ENCODE data around the gene LRRC9.

Gene LRRC9

DNA sequence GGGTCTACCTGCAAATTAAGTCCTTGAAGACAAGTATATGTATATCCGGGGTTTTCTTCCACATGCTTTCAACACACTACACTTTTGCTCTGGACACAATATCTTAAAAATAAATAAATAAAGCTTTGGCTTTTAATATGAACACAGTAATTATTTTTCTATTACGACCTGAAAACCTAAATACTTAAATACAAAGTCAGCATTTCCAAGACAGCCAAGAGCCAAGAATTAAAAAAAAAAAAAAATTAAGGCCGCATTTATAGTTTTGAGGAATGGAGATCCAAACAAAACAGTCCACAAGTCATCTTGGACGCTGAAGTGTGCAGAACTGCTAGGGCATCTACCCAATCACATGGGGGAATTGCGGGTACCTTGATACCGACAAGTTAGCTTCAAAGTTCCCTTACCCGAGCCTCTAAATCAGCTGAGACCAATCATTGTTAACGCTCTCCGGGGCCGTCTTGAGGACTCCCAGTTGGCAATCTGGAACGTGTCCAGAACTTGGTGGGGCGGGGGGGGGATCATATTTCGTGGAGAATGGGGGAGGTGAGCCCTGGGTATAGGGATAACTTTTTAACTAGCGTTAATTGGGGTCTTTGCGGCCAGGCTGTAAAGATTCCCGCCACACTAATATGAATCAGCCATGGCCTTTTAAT lies 171.0 kb downstream of the LRRC9 start:
- H3K9ac ChIP-seq (ENCODE audit: low read depth, low read length, poor library complexity): no peak overlapping the region
- DNase-seq (ENCODE audit: low spot score): no peak
- peaks cover 0 to 3% of the 10 kb centered on the region in 2 donors for H3K36me3 ChIP-seq (replicated peaks in 1 of 2; ENCODE audit: control insufficient read depth in 2 of 2, insufficient read depth in 2 of 2, low read length in 2 of 2)
- no peak overlapping the region for H4K8ac ChIP-seq (ENCODE audit: low read depth, low read length)
- H3K4me1 ChIP-seq (ENCODE audit: control insufficient read depth in 2 of 2, insufficient read depth in 1 of 2, low read depth in 1 of 2, low read length in 2 of 2): peaks cover 4 to 8% of the 10 kb centered on the region in 2 donors
- peak overlapping the region; percentile 90 for H2AFZ ChIP-seq (ENCODE audit: low read length)
- H3K27me3 ChIP-seq (ENCODE audit: control insufficient read depth in 3 of 3, insufficient read depth in 3 of 3, low read depth in 1 of 3, low read length in 3 of 3): no peaks in the 10 kb centered on the region
- no peak overlapping the region for H2AK5ac ChIP-seq (ENCODE audit: low read depth, low read length)
- H2BK120ac ChIP-seq (ENCODE audit: low read depth, low read length): no peak overlapping the region
- H2BK5ac ChIP-seq (ENCODE audit: low read length): peak overlapping the region; percentile 97
- H3K14ac ChIP-seq (ENCODE audit: low read length): no peak overlapping the region
- H3K79me1 ChIP-seq (ENCODE audit: low read depth, low read length): peaks cover 2% of the 10 kb centered on the region
- H3K4me2 ChIP-seq (ENCODE audit: insufficient read depth, low read length, poor library complexity, severe bottlenecking): peak overlapping the region; percentile 54
- no peak overlapping the region for H2BK12ac ChIP-seq (ENCODE audit: low read length)
- H4K91ac ChIP-seq (ENCODE audit: low read depth, low read length, poor library complexity): no peak overlapping the region
- peak overlapping the region; percentile 100 for H3K27ac ChIP-seq (replicated peaks; ENCODE audit: low read length)
- peak overlapping the region; percentile 62 to 91 for H3K4me3 ChIP-seq (ENCODE audit: low read length in 2 of 2)
- no peak overlapping the region for H2BK15ac ChIP-seq (ENCODE audit: low read length)
- H3K23ac ChIP-seq (ENCODE audit: low read depth, low read length, poor library complexity): no peak overlapping the region
- no CpG with 5 or more reads among the region's 16 CpGs for WGBS, 2 donors (ENCODE audit: extremely low coverage in 2 of 2, insufficient read length in 2 of 2, insufficient replicate concordance in 1 of 2)
- no peak overlapping the region for H3K4ac ChIP-seq (ENCODE audit: low read length)
- H3K9me3 ChIP-seq (replicated peaks in 1 of 2; ENCODE audit: control insufficient read depth in 2 of 2, insufficient read depth in 1 of 2, low read depth in 1 of 2, low read length in 2 of 2): no peaks in the 10 kb centered on the region
- H3K18ac ChIP-seq (ENCODE audit: low read length): peak overlapping the region; percentile 80

DNA sequence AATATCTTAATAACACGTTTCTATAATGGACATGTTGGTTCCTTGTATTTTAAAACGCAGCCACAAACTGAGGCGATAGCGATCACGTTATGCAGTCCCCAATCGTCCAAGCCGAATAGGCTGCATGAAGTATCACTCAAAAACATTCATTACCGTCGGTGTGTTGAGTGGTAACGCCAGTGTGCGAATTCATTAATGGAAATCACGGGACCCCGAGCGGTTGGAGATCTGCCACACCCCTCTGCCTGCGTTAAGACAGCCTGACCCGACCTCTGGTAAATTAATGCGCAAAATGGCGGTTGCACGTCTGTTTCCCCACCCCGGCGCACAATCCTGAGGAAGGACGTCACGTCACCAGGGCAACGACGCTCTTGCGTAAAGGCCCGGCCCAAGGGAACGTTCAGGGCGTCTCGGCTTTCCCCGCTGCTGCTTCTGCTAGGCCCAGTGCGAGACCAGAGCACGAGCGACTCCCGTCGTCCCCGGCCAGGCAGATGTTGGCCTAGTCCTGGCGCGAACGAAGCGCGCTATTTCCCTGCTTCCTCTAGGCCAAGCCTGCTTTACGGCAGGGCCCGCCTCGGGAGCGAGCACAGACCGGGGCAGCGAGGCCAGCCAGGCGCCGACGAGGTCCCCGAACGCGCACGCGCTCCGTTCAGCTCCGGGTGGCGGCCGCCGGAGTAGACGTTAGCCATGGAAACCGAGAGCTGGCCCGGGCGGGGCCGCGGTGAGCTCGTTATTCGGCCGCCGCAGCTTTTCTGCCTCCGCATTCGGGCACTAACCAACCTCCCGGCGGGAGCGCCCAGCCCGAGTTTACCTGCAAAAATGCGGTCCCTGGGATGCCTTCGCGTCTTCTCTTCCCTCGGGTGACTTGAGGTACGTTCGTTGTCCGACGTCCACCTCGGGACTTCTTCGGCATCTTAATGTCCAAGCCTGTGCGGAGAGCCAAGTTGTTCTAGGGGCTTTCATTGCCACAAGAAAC lies 171.9 kb downstream of the LRRC9 start, which contains the start of gene PCNX4:
TSS of gene PCNX4 (plus strand) at position 374 of the 976 bp plus-strand sequence. CDS start 15,716 bp downstream, outside the sequence.
- H3K36me3 ChIP-seq (replicated peaks in 1 of 2; ENCODE audit: control insufficient read depth in 2 of 2, insufficient read depth in 2 of 2, low read length in 2 of 2): peaks cover 0 to 10% of the 10 kb centered on the region in 2 donors
- H3K9ac ChIP-seq (ENCODE audit: low read depth, low read length, poor library complexity): peak within 1 kb of the TSS; percentile 99
- H3K79me1 ChIP-seq (ENCODE audit: low read depth, low read length): peaks cover 2% of the 10 kb centered on the region
- no peak within 1 kb of the TSS for H2BK12ac ChIP-seq (ENCODE audit: low read length)
- peak within 1 kb of the TSS; percentile 93 for H3K4ac ChIP-seq (ENCODE audit: low read length)
- H3K4me2 ChIP-seq (ENCODE audit: insufficient read depth, low read length, poor library complexity, severe bottlenecking): peak within 1 kb of the TSS; percentile 58
- H2AFZ ChIP-seq (ENCODE audit: low read length): peak within 1 kb of the TSS; percentile 90
- H3K14ac ChIP-seq (ENCODE audit: low read length): peak within 1 kb of the TSS; percentile 97
- peak within 1 kb of the TSS; percentile 97 for H2BK5ac ChIP-seq (ENCODE audit: low read length)
- H4K8ac ChIP-seq (ENCODE audit: low read depth, low read length): no peak within 1 kb of the TSS
- peak within 1 kb of the TSS; percentile 100 for H3K27ac ChIP-seq (replicated peaks; ENCODE audit: low read length)
- H3K4me1 ChIP-seq (ENCODE audit: control insufficient read depth in 2 of 2, insufficient read depth in 1 of 2, low read depth in 1 of 2, low read length in 2 of 2): peaks cover 4 to 8% of the 10 kb centered on the region in 2 donors
- H4K91ac ChIP-seq (ENCODE audit: low read depth, low read length, poor library complexity): no peak within 1 kb of the TSS
- H3K23ac ChIP-seq (ENCODE audit: low read depth, low read length, poor library complexity): peak within 1 kb of the TSS; percentile 97
- peak; percentile 96 for DNase-seq (ENCODE audit: low spot score)
- H2BK120ac ChIP-seq (ENCODE audit: low read depth, low read length): peak within 1 kb of the TSS; percentile 98
- H3K9me3 ChIP-seq (replicated peaks in 1 of 2; ENCODE audit: control insufficient read depth in 2 of 2, insufficient read depth in 1 of 2, low read depth in 1 of 2, low read length in 2 of 2): peaks cover 0 to 2% of the 10 kb centered on the region in 2 donors
- peak within 1 kb of the TSS; percentile 100 for H3K18ac ChIP-seq (ENCODE audit: low read length)
- peak within 1 kb of the TSS; percentile 56 for H2BK15ac ChIP-seq (ENCODE audit: low read length)
- no CpG with 5 or more reads among the region's 88 CpGs for WGBS, 2 donors (ENCODE audit: extremely low coverage in 2 of 2, insufficient read length in 2 of 2, insufficient replicate concordance in 1 of 2)
- H3K27me3 ChIP-seq (ENCODE audit: control insufficient read depth in 3 of 3, insufficient read depth in 3 of 3, low read depth in 1 of 3, low read length in 3 of 3): no peaks in the 10 kb centered on the region
- peak within 1 kb of the TSS; percentile 21 for H2AK5ac ChIP-seq (ENCODE audit: low read depth, low read length)
- peak within 1 kb of the TSS; percentile 62 to 91 for H3K4me3 ChIP-seq (ENCODE audit: low read length in 2 of 2)

DNA sequence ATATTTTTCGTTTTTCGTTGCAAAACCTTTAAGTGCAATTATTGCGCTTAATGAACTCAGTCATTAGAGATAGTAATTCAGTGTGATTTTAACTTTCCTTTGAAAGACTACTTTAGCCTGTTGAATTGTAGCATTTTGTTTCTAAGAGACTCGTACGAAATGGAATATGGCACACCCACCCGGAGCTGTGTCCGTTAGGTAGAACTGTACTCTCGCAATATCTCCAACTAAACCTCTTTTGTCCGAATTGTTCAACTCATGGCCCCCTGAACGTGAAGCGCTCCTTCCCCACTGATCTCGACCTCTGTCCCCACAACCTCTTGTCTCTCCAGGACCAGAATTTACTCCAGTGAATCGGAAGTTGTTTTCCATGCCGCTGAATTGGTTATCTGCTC lies 172.6 kb downstream of the LRRC9 start:
- H2BK120ac ChIP-seq (ENCODE audit: low read depth, low read length): no peak overlapping the region
- no CpG with 5 or more reads among the region's 14 CpGs for whole genome bisulfite sequencing, 2 donors (ENCODE audit: extremely low coverage in 2 of 2, insufficient read length in 2 of 2, insufficient replicate concordance in 1 of 2)

More for the DNA sequence above, 172.6 kb downstream of the LRRC9 start:
- no peak for DNase-seq (ENCODE audit: low spot score)
- Histone ChIP-seq H2BK15ac (ENCODE audit: low read length) (peak overlapping the region; percentile 56), H3K79me1 (ENCODE audit: low read depth, low read length) (peaks cover 2% of the 10 kb centered on the region), H4K8ac (ENCODE audit: low read depth, low read length) (no peak overlapping the region), H3K27me3 (ENCODE audit: control insufficient read depth in 3 of 3, insufficient read depth in 3 of 3, low read depth in 1 of 3, low read length in 3 of 3) (no peaks in the 10 kb centered on the region), H2BK12ac (ENCODE audit: low read length) (no peak overlapping the region), H3K4me2 (ENCODE audit: insufficient read depth, low read length, poor library complexity, severe bottlenecking) (peak overlapping the region; percentile 58), H3K9ac (ENCODE audit: low read depth, low read length, poor library complexity) (peak overlapping the region; percentile 50), H3K36me3 (replicated peaks in 1 of 2; ENCODE audit: control insufficient read depth in 2 of 2, insufficient read depth in 2 of 2, low read length in 2 of 2) (peaks cover 2 to 17% of the 10 kb centered on the region in 2 donors), H3K9me3 (replicated peaks in 1 of 2; ENCODE audit: control insufficient read depth in 2 of 2, insufficient read depth in 1 of 2, low read depth in 1 of 2, low read length in 2 of 2) (peaks cover 0 to 6% of the 10 kb centered on the region in 2 donors), H3K23ac (ENCODE audit: low read depth, low read length, poor library complexity) (no peak overlapping the region), H2AK5ac (ENCODE audit: low read depth, low read length) (no peak overlapping the region), H3K27ac (replicated peaks; ENCODE audit: low read length) (peak overlapping the region; percentile 100), H4K91ac (ENCODE audit: low read depth, low read length, poor library complexity) (no peak overlapping the region), H3K14ac (ENCODE audit: low read length) (peak overlapping the region; percentile 97), H3K4ac (ENCODE audit: low read length) (no peak overlapping the region), H2BK5ac (ENCODE audit: low read length) (peak overlapping the region; percentile 97), H2AFZ (ENCODE audit: low read length) (peak overlapping the region; percentile 90), H3K4me3 (ENCODE audit: low read length in 2 of 2) (peak overlapping the region; percentile 62 to 91), H3K4me1 (ENCODE audit: control insufficient read depth in 2 of 2, insufficient read depth in 1 of 2, low read depth in 1 of 2, low read length in 2 of 2) (peaks cover 4 to 8% of the 10 kb centered on the region in 2 donors), H3K18ac (ENCODE audit: low read length) (no peak overlapping the region)
